Cortex of kidney (tissue), 1 donor: ENCODE results near the gene RAI1.

ENCODE experiments used
- DNase-seq: peaks from one replicate; lab custom pipeline; 2025; lab: John Stamatoyannopoulos, UW

The RAI1 gene

DNA sequence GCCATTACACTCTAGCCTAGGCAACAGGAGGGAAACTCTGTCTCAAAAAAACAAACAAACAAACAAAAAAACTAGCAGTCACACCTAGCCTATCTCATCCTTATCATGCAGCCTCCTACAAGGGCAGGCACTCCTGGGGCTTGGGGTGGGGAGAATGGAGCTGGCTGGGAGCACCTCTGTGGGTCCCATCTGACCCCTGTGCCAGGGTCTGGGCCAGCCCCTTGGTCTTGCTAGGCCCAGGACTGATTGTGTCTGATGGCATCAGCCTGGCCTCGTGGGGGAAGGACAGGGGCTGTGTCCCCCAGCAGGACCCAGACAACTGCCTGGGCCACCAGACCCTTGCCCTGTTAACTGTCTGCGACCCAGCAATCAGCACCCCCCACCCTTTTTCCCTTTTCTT, 105.7 kb downstream of the RAI1 start:
- no peak for DNase-seq

DNA sequence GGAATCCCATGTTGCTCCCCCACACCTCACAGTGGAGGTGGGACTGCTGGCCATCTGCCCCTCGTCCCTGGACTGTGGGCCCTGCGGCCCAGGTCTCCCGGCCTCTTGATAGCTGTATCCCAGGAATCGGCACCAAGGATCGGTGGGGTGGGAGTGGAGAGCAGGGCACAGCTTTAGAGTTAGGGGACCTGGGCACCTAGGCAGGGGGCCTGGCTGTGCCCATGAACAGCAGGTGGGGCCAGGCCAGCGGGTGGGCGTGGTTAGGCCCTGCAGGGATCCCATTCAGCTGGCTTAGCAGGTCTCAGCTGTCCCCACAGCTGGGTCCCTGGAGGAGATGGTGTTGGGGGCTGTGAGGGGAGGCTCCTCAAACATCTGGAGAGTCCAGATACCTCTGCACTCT, 106.3 kb downstream of the RAI1 start:
- DNase-seq: no peak

DNA sequence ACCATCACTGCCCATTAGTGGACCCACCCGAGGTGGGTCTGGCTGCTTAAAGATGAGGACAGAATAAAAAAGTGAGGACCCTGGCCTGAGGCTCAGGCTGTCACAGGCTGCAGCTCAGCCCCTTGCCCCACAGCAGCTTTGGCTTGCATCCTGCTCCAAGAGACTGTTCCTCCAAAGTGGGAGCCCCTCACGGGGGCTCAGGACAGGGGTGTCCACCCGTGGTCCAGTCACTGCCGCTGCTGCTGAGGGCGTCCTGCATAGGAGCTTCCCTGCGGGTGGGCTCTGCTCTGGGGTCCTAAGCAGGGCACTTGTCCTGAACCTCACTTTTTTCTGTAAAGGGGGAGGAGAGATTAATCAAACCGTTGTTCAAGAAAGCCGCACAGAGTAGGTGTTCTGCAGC, 107.7 kb downstream of the RAI1 start:
- no peak for DNase-seq

DNA sequence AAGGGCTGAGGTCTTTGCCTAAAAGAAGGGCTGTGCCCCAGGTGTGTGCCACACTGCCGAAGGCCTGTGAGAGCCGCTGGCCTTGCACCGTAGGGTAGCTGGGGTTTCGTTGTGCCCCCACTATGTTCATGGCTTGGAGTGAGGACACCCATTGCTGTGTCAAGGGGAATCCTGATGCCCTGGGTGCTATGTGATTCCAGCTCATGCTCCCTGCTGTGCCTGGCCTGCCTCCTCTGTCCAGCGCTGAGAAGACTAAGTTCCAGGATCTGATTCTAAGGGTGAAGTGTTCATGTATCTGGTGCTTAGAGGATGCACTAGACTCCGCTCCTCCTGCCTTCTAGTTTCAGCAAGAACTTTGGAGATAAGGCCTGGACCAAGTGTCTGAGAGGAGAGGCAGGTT, 108.2 kb downstream of the RAI1 start:
- DNase-seq: no peak

DNA sequence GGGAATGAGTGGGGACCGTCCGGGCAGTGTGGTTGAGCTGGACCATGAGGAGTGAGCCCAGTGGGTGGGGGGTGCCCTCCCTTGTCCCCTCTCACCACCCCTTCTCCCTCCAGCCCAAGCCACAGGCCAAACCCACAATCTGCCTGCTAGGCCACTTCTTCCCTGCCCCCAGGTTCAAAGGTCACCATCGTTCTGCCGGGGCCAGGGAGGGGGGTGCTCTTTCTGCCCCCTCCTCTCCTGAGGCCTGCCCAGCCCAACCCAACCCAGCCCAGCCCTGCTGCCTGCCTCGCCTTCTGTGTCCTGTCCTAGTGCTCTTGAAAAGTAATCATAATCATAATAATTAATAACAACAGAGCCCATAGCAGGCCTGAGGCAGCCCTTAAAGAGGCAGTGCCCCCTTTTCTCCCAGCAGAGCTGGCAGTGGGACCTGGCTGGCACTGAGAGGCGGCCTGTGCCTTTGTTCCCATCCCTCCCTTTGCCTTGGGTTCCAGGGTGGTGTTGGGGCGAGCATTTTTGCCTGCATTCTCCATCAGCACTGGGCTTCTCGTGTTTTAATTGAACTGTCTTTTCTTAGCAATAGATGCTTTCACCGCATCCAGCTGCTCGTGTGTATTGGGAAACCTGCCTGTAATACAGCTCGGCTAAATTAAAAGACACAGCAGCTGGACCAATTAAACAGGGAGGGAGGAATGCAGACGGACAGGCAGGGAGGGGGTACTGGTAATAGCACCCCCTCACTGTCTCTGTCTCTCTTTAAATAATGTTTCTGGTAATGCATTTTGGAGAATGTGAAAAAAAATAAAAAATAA, 108.8 kb downstream of the RAI1 start:
- DNase-seq: no peak

DNA sequence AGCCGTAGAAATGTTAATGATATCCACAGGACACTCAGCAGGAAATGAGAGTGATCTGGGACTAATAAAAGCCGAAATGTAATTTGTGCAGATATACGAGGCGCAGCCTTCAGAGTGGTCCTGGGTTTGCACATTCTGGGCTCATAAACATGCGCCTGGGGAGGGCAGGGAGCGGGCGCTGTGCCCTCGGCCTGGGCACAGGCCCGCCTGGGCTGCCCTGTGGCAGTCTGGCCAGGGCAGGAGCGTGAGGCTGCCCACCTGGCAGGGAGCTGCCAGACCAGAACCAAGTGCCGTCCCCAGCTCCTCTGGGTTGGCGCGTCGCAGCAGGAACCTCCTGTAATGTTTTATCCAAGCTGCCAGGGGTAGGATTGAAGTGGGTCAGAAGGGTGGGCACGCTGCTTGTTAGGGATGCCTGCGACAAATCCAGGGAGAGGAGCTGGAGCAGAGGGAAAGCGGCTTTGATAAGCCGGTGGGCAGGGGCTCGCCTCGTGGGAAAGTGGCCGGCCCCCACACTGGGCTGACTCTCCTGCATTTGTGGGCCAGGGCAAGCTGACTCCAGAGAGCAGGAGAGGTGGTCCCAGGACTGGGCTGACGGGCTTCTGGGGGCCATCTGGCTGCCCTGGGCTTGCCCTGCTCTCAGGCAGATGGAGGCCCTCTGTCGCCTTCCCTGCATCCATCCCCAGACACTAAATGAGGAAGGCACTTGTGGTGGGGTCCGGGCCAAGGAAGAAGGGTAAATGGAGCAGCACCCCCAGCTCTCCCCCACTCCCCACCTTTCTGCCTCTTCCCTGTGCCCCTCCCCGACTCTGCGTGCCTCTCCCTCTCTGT, 109.6 kb downstream of the RAI1 start:
- no peak for DNase-seq

DNA sequence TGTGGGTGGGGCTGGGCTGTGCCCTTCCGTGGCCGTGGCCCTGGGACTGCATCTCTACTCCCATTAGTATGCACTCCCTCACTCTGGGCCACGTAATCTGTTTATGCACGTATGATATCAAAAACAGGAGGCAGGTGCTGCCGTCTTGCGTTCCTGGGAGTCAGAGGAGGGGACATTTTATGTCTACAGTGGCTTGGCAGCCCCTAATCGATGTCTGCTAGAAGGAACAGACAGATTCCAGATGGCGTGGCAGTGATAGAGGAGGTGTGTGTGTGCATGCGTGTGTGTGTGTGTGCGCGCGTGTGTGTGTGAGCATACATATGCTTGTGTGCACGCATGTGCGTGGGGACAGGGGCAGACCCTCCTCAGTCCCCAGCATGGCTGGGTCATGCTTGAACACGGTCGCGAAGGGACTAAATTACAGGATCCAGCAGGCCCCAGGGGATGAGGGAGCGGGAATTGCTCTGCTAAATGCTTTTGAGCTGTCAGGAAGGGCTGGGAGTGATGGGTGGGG, 110.8 kb downstream of the RAI1 start:
- no peak for DNase-seq

DNA sequence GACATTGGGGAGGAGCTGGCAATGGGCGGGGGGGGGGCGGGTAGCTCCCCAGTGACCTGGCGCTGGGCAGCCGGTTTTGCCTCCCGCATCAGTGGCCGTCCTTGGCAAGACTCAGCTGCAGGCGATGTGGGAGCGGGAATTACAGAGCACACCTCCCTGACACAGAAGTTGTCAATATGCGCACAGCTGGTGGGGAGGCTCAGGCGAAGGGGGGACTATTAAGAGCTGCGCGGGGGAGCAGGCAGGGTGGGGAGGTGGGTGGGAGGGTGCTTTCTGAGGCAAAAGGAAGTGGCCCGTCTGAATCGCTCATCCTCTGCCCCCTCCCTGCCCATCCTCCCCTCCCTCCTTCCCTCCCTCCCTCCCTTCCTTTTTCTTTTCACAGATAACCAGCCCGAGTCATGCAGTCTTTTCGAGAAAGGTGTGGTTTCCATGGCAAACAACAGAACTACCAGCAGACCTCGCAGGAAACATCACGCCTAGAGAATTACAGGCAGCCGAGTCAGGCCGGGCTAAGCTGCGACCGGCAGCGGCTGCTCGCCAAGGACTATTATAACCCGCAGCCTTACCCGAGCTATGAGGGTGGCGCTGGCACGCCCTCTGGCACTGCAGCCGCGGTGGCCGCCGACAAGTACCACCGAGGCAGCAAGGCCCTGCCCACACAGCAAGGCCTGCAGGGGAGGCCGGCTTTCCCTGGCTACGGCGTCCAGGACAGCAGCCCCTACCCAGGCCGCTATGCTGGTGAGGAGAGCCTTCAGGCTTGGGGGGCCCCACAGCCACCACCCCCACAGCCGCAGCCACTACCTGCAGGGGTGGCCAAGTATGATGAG, 111.5 kb downstream of the RAI1 start:
- DNase-seq: no peak

DNA sequence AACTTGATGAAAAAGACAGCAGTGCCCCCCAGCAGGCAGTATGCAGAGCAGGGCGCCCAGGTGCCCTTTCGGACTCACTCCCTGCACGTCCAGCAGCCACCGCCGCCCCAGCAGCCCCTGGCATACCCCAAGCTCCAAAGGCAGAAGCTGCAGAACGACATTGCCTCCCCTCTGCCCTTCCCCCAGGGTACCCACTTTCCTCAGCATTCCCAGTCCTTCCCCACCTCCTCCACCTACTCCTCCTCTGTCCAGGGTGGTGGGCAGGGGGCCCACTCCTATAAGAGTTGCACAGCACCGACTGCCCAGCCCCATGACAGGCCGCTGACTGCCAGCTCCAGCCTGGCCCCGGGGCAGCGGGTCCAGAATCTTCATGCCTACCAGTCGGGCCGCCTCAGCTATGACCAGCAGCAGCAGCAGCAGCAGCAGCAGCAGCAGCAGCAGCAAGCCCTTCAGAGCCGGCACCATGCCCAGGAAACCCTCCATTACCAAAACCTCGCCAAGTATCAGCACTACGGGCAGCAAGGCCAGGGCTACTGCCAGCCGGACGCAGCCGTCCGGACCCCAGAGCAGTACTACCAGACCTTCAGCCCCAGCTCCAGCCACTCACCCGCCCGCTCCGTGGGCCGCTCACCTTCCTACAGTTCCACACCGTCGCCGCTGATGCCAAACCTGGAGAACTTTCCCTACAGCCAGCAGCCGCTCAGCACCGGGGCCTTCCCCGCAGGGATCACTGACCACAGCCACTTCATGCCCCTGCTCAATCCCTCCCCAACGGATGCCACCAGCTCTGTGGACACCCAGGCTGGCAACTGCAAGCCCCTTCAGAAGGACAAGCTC, 112.3 kb downstream of the RAI1 start:
- no peak for DNase-seq

DNA sequence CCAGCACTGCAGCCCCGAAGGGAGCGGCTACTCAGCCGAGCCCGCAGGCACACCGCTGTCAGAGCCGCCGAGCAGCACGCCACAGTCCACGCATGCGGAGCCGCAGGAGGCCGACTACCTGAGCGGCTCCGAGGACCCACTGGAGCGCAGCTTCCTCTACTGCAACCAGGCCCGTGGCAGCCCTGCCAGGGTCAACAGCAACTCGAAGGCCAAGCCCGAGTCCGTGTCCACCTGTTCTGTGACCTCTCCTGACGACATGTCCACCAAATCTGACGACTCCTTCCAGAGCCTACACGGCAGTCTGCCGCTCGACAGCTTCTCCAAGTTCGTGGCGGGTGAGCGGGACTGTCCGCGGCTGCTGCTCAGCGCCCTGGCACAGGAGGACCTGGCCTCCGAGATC, 113.1 kb downstream of the RAI1 start:
- DNase-seq: no peak

DNA sequence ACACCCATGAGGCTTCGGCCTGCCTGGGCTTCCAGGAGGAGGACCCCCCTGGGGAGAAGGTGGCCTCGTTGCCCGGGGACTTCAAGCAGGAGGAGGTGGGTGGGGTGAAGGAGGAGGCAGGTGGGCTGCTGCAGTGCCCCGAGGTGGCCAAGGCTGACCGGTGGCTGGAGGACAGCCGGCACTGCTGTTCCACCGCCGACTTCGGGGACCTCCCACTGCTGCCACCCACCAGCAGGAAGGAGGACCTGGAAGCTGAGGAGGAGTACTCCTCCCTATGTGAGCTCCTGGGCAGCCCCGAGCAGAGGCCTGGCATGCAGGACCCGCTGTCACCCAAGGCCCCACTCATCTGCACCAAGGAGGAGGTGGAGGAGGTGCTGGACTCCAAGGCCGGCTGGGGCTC, 114.0 kb downstream of the RAI1 start:
- no peak for DNase-seq

DNA sequence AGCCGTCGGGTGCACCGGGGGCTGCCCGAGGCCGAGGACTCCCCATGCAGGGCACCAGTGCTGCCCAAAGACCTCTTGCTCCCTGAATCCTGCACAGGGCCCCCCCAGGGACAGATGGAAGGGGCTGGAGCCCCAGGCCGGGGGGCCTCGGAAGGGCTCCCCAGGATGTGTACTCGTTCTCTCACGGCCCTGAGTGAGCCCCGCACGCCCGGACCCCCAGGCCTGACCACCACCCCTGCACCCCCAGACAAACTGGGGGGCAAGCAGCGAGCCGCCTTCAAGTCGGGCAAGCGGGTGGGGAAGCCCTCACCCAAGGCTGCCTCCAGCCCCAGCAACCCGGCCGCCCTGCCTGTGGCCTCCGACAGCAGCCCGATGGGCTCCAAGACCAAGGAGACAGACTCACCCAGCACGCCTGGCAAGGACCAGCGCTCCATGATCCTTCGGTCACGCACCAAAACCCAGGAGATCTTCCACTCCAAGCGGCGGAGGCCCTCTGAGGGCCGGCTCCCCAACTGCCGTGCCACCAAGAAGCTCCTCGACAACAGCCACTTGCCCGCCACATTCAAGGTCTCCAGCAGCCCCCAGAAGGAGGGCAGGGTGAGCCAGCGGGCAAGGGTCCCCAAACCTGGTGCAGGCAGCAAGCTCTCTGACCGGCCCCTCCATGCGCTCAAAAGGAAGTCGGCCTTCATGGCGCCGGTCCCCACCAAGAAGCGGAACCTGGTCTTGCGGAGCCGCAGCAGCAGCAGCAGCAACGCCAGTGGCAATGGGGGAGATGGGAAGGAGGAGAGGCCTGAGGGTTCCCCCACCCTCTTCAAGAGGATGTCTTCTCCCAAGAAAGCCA, 114.9 kb downstream of the RAI1 start:
- DNase-seq: no peak

DNA sequence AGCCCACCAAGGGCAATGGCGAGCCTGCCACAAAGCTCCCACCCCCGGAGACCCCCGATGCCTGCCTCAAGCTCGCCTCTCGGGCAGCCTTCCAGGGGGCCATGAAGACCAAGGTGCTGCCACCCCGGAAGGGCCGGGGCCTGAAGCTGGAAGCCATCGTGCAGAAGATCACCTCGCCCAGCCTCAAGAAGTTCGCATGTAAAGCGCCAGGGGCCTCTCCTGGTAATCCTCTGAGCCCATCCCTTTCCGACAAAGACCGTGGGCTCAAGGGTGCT, 115.5 kb downstream of the RAI1 start:
- DNase-seq: no peak

DNA sequence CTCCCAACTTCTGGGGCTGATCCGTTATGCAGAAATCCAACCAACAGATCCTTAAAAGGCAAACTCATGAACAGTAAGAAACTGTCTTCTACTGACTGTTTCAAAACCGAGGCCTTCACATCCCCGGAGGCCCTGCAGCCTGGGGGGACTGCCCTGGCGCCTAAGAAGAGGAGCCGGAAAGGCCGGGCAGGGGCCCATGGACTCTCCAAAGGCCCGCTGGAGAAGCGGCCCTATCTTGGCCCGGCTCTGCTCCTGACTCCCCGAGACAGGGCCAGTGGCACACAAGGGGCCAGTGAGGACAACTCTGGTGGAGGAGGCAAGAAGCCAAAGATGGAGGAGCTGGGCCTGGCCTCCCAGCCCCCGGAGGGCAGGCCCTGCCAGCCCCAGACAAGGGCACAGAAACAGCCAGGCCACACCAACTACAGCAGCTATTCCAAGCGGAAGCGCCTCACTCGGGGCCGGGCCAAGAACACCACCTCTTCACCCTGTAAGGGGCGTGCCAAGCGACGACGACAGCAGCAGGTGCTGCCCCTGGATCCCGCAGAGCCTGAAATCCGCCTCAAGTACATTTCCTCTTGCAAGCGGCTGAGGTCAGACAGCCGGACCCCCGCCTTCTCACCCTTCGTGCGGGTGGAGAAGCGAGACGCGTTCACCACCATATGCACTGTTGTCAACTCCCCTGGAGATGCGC, 116.0 kb downstream of the RAI1 start:
- DNase-seq: no peak

DNA sequence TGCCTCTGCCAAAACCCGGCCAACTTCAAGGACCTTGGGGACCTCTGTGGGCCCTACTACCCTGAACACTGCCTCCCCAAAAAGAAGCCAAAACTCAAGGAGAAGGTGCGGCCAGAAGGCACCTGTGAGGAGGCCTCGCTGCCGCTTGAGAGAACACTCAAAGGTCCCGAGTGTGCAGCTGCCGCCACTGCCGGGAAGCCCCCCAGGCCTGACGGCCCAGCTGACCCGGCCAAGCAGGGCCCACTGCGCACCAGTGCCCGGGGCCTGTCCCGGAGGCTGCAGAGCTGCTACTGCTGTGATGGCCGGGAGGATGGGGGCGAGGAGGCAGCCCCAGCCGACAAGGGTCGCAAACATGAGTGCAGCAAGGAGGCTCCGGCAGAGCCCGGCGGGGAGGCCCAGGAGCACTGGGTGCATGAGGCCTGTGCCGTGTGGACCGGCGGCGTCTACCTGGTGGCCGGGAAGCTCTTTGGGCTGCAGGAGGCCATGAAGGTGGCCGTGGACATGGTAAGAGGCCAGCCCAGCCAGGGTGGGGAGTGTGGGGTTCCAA, 116.8 kb downstream of the RAI1 start:
- no peak for DNase-seq

DNA sequence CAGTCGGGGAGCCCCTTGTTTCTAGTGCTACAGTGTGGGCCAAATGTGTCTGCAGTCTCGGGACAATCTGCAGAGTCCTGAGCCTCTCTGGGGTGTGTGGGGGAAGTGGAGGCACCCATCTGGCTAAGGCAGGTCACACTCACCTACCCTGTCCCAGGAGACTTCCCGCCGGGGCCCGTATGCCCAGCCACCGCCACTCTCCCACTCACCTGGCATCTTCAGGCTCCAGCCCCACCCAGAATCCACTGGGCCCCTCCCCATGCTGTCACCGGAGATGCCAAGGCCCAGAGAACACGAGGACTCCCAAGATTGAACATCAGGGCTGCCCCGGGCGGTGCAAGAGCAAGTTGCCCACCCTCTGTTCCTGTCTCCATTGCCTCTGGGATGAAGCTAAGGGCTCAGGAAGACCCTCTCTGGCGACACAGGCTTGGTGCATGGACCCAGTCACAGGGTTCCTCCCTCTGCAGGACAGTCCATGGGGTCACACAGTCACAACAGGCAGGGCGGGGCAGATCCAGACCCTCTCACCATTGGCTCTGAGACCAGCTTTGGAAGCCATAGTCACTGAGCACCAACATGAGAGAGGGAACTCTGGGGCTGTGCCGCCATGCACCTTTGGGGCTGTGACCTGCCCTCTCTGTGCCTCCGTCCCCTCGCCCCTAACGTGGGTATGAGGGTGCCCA, 117.5 kb downstream of the RAI1 start:
- DNase-seq: no peak

DNA sequence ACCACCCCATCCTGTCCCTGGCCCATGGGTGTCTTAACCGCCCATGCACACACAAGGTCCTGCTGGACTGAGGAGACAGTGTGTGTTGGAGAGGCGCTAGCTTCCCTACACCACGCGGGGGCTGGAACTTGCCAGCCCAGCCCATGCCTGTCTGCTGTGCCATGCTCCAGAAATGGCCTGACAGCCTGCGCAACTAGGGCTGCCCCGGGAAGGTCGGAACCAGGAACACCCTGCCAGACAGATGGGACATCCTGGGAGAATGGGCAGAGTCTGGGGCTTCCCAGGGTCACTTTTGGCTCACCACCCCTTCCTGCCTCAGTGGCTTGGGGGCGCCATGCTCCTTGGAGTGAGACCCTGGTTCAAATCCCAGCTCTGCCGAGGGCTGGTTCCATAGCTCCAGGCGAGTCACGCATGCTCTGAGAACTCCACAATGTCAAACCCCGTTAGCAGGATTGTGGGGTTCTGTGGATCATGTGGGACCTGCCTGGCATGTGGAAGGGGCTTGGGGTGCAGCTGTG, 119.3 kb downstream of the RAI1 start:
- no peak for DNase-seq

DNA sequence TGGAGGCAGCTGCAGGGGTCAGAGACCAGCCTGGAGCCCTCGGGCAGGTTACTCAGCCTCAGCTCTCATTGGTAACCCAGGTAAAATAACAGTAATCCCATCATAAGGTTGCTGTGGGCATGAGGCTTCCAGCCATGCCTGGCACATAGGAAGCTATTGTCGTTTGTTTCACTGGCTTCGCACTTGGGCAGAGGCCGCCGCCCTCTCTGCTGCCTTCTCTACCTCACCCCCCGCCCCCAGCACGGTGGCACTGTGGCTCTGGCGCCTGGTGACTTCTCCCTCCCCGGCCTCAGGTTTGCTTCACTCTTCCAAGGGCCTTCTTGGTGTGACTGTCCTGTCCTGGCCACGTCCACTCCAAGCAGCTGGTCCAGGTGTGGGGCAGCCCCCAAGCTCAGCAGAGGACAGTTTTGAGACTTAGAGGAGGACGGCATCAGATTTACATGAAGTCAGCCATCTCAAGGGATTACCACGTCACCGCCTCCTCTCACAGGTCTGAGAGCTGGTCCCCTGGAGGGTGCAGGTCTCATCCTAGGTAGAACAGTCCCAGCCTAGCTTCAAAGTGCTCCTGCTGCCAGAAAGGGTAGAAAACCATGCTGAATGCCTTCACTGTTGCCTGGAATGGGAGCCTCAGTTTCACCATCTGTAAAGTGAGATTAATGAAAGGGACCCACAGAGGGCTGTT, 120.7 kb downstream of the RAI1 start:
- DNase-seq: no peak
